Stomach (tissue), 9 donors: ENCODE results near the gene GRIN2C. TPM values are rescaled to one million over a fixed set of nuclear protein-coding genes. Genes with fewer than 3 reads are reported as not detected.

Experiments used
- DNase-seq, 2 donors: peaks; one replicate each; pipeline versions ENCODE4 v3.0.0 to v3.0.0-alpha.2; 2013 to 2019
- H3K27ac ChIP-seq, 5 donors: fragments of 200-600 bp in 4 of 5; sonication (generic) in 4 of 5; one replicate each; pipeline ENCODE4 v1.5.1; 2013 to 2019; ENCODE audit warnings: mild to moderate bottlenecking in 1 of 5, moderate library complexity in 1 of 5
- H3K27me3 ChIP-seq, 3 donors: fragments of 200-600 bp; sonication (generic); one replicate each; pipeline ENCODE4 v1.5.1; 2017 to 2019; ENCODE audit warnings: mixed run types in 1 of 3
- H3K36me3 ChIP-seq, 4 donors: fragments of 200-600 bp; sonication (generic); 1 replicate in 3 of 4; 2 replicates in 1 of 4; pipeline ENCODE4 v1.5.1; 2016 to 2019
- H3K4me1 ChIP-seq, 4 donors: fragments of 200-600 bp; sonication (generic); one replicate each; pipeline ENCODE4 v1.5.1; 2016 to 2019
- H3K4me3 ChIP-seq, 4 donors: fragments of 200-600 bp; sonication (generic) in 3 of 4; one replicate each; pipeline ENCODE4 v1.5.1; 2016 to 2019; ENCODE audit warnings: mild to moderate bottlenecking in 1 of 4
- H3K9me3 ChIP-seq, 4 donors: fragments of 200-600 bp; sonication (generic); one replicate each; pipeline ENCODE4 v1.5.1; 2016 to 2019
- EP300 ChIP-seq: sonication (generic); formaldehyde crosslinking; IDR thresholded peaks from one replicate; pipeline ENCODE4 v1.6.1; 2017; ENCODE audit warnings: antibody characterized with exemption
- POLR2A ChIP-seq, 4 donors: fragments of 450-650 bp; IDR thresholded peaks; one replicate each; pipeline ENCODE4 v1.6.1; 2016; ENCODE audit warnings: antibody characterized with exemption in 4 of 4, control low read depth in 2 of 4, mild to moderate bottlenecking in 1 of 4, moderate library complexity in 1 of 4
- POLR2AphosphoS5 ChIP-seq, 3 donors: sonication (generic); formaldehyde crosslinking; IDR thresholded peaks; one replicate each; pipeline ENCODE4 v1.6.1; 2016; ENCODE audit warnings: antibody characterized with exemption in 3 of 3
- WGBS, 5 donors: extraction: QIAGEN DNeasy Blood & Tissue Kit in 3 of 5; methylation state at CpG; one replicate each; pipeline versions ENCODE4 v1.1.5 to v1.1.7; 2013 to 2018; 5-methylcytosine and 5-hydroxymethylcytosine counted together
- intact Hi-C: fragments of 100-400 bp; cut with DNase I; formaldehyde crosslinking; loops from one replicate; pipeline ENCODE4 v1.15.1; 2023; ENCODE audit warnings: low total_unique reads
- polyA plus RNA-seq, 3 donors: library from polyadenylated mRNA; stranded (reverse); fragments of 200-250 nt; gene quantifications; one replicate each; pipeline ENCODE4 v1.2.3, GENCODE V29; 2013
- total RNA-seq, 5 donors: library from RNA; depleted of rRNA; stranded (reverse); fragments of >200 nt; gene quantifications; one replicate each; pipeline versions ENCODE4 v1.1.0 to v1.2.3, GENCODE V29; 2014 to 2016
- TF ChIP-seq, protein P1 (sequence below), 7 experiments: fragments of 450-650 bp in 4 of 7; fragments of 200-600 bp in 3 of 7; sonication (generic) in 3 of 7; IDR thresholded peaks; one replicate each; pipeline ENCODE4 v1.5.1; 2016 to 2019; ENCODE audit warnings: antibody characterized with exemption in 7 of 7, control low read depth in 2 of 7, mild to moderate bottlenecking in 1 of 7
- donor health status: healthy with polysubstance abuse.
- donor health status: Bipolar disorder and iron deficiency.
- donor health status: healthy.

The GRIN2C gene
- total and polyA plus RNA-seq, 8 donors: 0.33 to 0.55 TPM; not detected in 6

- H3K36me3 ChIP-seq: no peaks in the 10 kb centered on the region
- no peak overlapping the region for H3K4me3 ChIP-seq
- WGBS, 5 donors: 71 to 82% (median 77%) methylated on average over 7 of the region's 7 CpGs
- H3K27me3 ChIP-seq: peaks cover 25 to 100% (median 80%) of the 10 kb centered on the region in 3 donors
- TF ChIP-seq POLR2A (IDR thresholded peaks at IDR 0.05): no peak
- TF ChIP-seq, protein P1, sequence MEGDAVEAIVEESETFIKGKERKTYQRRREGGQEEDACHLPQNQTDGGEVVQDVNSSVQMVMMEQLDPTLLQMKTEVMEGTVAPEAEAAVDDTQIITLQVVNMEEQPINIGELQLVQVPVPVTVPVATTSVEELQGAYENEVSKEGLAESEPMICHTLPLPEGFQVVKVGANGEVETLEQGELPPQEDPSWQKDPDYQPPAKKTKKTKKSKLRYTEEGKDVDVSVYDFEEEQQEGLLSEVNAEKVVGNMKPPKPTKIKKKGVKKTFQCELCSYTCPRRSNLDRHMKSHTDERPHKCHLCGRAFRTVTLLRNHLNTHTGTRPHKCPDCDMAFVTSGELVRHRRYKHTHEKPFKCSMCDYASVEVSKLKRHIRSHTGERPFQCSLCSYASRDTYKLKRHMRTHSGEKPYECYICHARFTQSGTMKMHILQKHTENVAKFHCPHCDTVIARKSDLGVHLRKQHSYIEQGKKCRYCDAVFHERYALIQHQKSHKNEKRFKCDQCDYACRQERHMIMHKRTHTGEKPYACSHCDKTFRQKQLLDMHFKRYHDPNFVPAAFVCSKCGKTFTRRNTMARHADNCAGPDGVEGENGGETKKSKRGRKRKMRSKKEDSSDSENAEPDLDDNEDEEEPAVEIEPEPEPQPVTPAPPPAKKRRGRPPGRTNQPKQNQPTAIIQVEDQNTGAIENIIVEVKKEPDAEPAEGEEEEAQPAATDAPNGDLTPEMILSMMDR (IDR thresholded peaks at IDR 0.05): no peak
- no peak for TF ChIP-seq POLR2AphosphoS5 (IDR thresholded peaks at IDR 0.05)
- no peak for TF ChIP-seq EP300
- intact Hi-C loops: no loop called here
- peaks cover 26 to 39% (median 29%) of the 10 kb centered on the region in 4 donors for H3K4me1 ChIP-seq
- H3K9me3 ChIP-seq: peaks cover 0 to 5% (median 0%) of the 10 kb centered on the region in 4 donors
- no peak overlapping the region for H3K27ac ChIP-seq
- DNase-seq: no peak
Observed at GRCh38 chr17:74856112-74856511, 3.6 kb downstream of the GRIN2C start.

DNA sequence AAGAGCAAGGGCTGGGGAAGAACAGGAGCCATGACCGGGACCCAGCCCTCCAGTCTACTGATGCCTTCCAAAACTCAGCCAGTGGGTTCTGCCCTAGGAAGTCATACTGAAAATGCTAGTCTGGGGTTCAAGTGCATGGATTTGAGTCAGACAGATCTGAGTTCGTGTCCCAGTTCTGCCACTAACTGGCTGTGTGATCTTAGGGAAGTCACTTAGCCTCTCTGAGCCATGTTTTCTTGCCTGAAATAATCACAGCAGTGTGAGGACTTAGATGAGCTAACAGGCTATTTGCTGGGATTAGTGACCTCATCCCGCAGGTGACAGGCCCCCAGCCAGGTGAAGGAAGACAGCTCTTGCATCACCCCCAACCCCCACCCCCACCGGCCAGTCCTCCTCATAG lies 4.4 kb downstream of the GRIN2C start:
- no peak overlapping the region for H3K27ac ChIP-seq
- 72 to 82% (median 76%) methylated on average over 4 of the region's 4 CpGs for WGBS, 5 donors
- peaks cover 19 to 31% (median 21%) of the 10 kb centered on the region in 4 donors for H3K4me1 ChIP-seq
- H3K9me3 ChIP-seq: peaks cover 0 to 5% (median 0%) of the 10 kb centered on the region in 4 donors
- H3K36me3 ChIP-seq: no peaks in the 10 kb centered on the region
- no peak for TF ChIP-seq POLR2A (IDR thresholded peaks at IDR 0.05)
- no peak for TF ChIP-seq POLR2AphosphoS5 (IDR thresholded peaks at IDR 0.05)
- TF ChIP-seq, protein P1 (IDR thresholded peaks at IDR 0.05): no peak
- TF ChIP-seq EP300: no peak
- H3K4me3 ChIP-seq: no peak overlapping the region
- peaks cover 19 to 100% (median 80%) of the 10 kb centered on the region in 3 donors for H3K27me3 ChIP-seq
- no peak for DNase-seq
- intact Hi-C loops: no loop called here

DNA sequence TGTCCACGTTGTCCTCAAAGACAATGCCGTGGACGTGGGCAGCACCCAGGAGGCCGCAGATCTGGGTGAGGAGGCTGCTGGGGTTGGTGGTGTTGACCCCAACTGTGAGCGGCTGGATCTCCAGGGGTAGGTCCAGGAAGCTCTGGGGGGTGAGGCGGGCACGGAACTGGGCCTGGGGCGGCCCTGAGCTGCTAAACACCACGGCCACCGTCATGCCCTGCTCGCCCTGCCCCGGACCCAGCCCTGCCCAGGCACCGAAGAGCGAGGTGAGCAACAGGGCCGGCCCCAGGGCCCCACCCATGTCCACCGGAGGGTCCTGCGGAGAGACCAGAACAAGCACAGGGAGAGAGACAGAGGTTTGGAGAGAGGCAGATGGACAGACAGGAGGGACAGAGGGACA lies 4.9 kb downstream of the GRIN2C start:
- 84 to 88% (median 85%) methylated on average over 17 of the region's 17 CpGs for WGBS, 5 donors
- H3K27ac ChIP-seq: no peak overlapping the region
- intact Hi-C loops: no loop called here
- TF ChIP-seq EP300: no peak
- TF ChIP-seq, protein P1 (IDR thresholded peaks at IDR 0.05): no peak
- TF ChIP-seq POLR2AphosphoS5 (IDR thresholded peaks at IDR 0.05): no peak
- no peak for TF ChIP-seq POLR2A (IDR thresholded peaks at IDR 0.05)
- peaks cover 0 to 5% (median 0%) of the 10 kb centered on the region in 4 donors for H3K9me3 ChIP-seq
- peaks cover 13 to 100% (median 80%) of the 10 kb centered on the region in 3 donors for H3K27me3 ChIP-seq
- peaks cover 13 to 26% (median 16%) of the 10 kb centered on the region in 4 donors for H3K4me1 ChIP-seq
- no peaks in the 10 kb centered on the region for H3K36me3 ChIP-seq
- H3K4me3 ChIP-seq: no peak overlapping the region
- no peak for DNase-seq

DNA sequence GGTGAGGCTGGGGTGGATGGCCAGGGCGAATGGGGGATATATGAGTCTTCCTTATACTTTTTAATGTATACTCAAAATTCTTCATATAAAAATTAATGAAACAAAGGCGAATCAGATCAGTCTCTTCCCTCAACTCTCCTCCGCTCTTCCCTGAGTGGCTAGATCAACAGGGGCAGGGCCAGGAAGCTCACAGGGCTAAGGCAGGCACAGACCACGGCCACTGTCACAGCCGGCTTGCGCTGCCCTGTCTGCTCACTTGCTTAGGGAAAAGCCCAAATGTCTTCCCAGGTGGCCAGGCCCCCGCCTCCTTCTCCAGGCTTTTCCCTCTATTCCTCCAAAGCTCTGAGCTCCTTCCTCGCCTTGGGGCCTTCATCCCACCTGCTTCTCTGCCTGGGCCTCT lies 6.0 kb downstream of the GRIN2C start:
- TF ChIP-seq POLR2A (IDR thresholded peaks at IDR 0.05) (no peak), POLR2AphosphoS5 (IDR thresholded peaks at IDR 0.05) (no peak), EP300 (no peak)
- TF ChIP-seq, protein P1 (IDR thresholded peaks at IDR 0.05): no peak
- H3K27ac ChIP-seq: no peak overlapping the region
- no peak overlapping the region for H3K4me3 ChIP-seq
- no peaks in the 10 kb centered on the region for H3K36me3 ChIP-seq
- peaks cover 9 to 14% (median 10%) of the 10 kb centered on the region in 4 donors for H3K4me1 ChIP-seq
- H3K9me3 ChIP-seq: peaks cover 0 to 5% (median 0%) of the 10 kb centered on the region in 4 donors
- H3K27me3 ChIP-seq: peaks cover 13 to 95% (median 69%) of the 10 kb centered on the region in 3 donors
- WGBS, 5 donors: 64 to 79% (median 69%) methylated on average over 8 of the region's 8 CpGs
- DNase-seq: no peak
- intact Hi-C loops: no loop called here
